CD4-positive, alpha-beta T cell treated with Interleukin-17A for 1 hour (primary cell): ENCODE data around the gene HYAL1.
A peak's percentile ranks its signal among the peaks of the same experiment; 100 is the strongest.
"Not testable (repeated sequence)": the region's sequence is repeated elsewhere in the genome, so short reads cannot be mapped to it uniquely, and the experiment has no call there.

Experiments used
- DNase-seq: peaks from one replicate; pipeline ENCODE4 v3.0.0-alpha.2; 2020

HYAL1 gene

GRCh38 chr3:50318163-50318562, 14.8 kb upstream of the HYAL1 start:
- no peak for DNase-seq

GRCh38 chr3:50317300-50317699, 13.9 kb upstream of the HYAL1 start:
- DNase-seq = no peak

- DNase-seq = peak; percentile 81
Measured at GRCh38 chr3:50316657-50317242, 13.4 kb upstream of the HYAL1 start.

GRCh38 chr3:50314816-50315215, 11.4 kb upstream of the HYAL1 start:
- DNase-seq = no peak

- no peak for DNase-seq
Measured at GRCh38 chr3:50314342-50314741, 11.0 kb upstream of the HYAL1 start.

- not testable (repeated sequence) for DNase-seq
Measured at GRCh38 chr3:50312041-50312440, 8.7 kb upstream of the HYAL1 start.

- DNase-seq = no peak
Measured at GRCh38 chr3:50304601-50305000, 1.2 kb upstream of the HYAL1 start.

GRCh38 chr3:50302095-50303012, 1.0 kb downstream of the HYAL1 start:
- no peak for DNase-seq

GRCh38 chr3:50300681-50301254, 2.6 kb downstream of the HYAL1 start:
- DNase-seq = no peak

GRCh38 chr3:50299929-50300680, 3.3 kb downstream of the HYAL1 start:
- peak; percentile 36 for DNase-seq

GRCh38 chr3:50299638-50299928, 3.8 kb downstream of the HYAL1 start:
- no peak for DNase-seq

GRCh38 chr3:50298836-50299637, 4.3 kb downstream of the HYAL1 start, which contains the start of the genes HYAL3 and NAA80:
HYAL3 (minus strand) TSS chr3:50299405; CDS start chr3:50295602, 3,803 bp downstream.
NAA80 (minus strand) TSS chr3:50299405; CDS start chr3:50297463, 1,942 bp downstream.
- peak; percentile 100 for DNase-seq

GRCh38 chr3:50297896-50298725, 5.3 kb downstream of the HYAL1 start:
- no peak for DNase-seq

- no peak for DNase-seq
Measured at GRCh38 chr3:50297384-50297775, 6.0 kb downstream of the HYAL1 start.

- no peak for DNase-seq
Measured at GRCh38 chr3:50296721-50297383, 6.5 kb downstream of the HYAL1 start.

GRCh38 chr3:50295553-50296431, 7.6 kb downstream of the HYAL1 start:
- no peak for DNase-seq

- DNase-seq = no peak
Measured at GRCh38 chr3:50294492-50295403, 8.6 kb downstream of the HYAL1 start.

- DNase-seq = no peak
Measured at GRCh38 chr3:50294089-50294488, 9.3 kb downstream of the HYAL1 start.
